DOHH2 (cell line): ENCODE results near the gene DPP6.

Source experiments
- CTCF ChIP-seq: fragments of 200-600 bp; sonication (generic); IDR thresholded peaks from one replicate; pipeline ENCODE4 v1.5.1; 2014; ENCODE audit warnings: antibody characterized with exemption, mild to moderate bottlenecking, low read depth, low read length; ENCODE audit not compliant: poor library complexity, severe bottlenecking
- EZH2phosphoT487 ChIP-seq: fragments of 200-600 bp; sonication (generic); IDR thresholded peaks from 2 replicates; pipeline ENCODE4 v1.6.1; 2017; ENCODE audit warnings: borderline replicate concordance, mild to moderate bottlenecking, antibody characterized with exemption, low read length, moderate library complexity, mixed read lengths

GRCh38 chr7:154330318-154330717, 278.1 kb downstream of the DPP6 start:
- no peak for TF ChIP-seq CTCF
- TF ChIP-seq EZH2phosphoT487: no peak
